ENCODE data around the gene SHKBP1. TPM values are rescaled to one million over a fixed set of nuclear protein-coding genes. Genes with fewer than 3 reads are reported as not detected.

Gene SHKBP1
- total RNA-seq, 1 donor from 2014 or later, result 56.3 TPM

DNA sequence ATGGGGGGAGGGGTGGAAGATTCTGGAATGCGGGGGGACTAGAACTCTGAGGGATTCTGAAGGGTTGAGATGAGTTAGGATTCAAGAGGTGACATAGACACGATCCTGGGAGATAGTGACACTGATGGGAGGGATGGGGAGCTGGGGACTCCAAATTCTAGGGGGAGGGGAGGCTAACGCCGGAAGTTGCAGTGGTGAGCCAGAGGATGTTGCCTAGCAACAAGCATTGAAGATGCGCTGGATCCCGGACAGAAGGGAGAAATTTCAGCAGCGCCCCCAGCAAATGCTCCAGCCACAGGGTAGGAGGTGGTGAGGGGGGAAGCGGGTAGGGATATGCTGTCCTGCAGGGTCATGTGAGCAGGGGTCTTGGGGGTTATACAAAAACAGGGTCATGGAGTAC is 17.6 kb downstream of the SHKBP1 start:
- H3K27me3 Mint-ChIP-seq (ENCODE audit: low read depth, unreplicated experiment), result peaks cover 17% of the 10 kb centered on the region
- Histone ChIP-seq H3K9ac (ENCODE audit: low read length) (no peak overlapping the region), H3K9me3 (ENCODE audit: insufficient read depth, low read depth, low read length) (no peaks in the 10 kb centered on the region), H3K27me3 (ENCODE audit: insufficient read depth, low read length) (no peaks in the 10 kb centered on the region), H3K4me3 (ENCODE audit: insufficient read depth, low read depth, low read length) (no peak overlapping the region), H3K36me3 (ENCODE audit: insufficient read depth, low read length) (no peaks in the 10 kb centered on the region), H3K4me2 (ENCODE audit: low read length) (peak overlapping the region; percentile 75), H4K20me1 (ENCODE audit: insufficient read depth, low read length) (peaks cover 5% of the 10 kb centered on the region), H3K79me2 (ENCODE audit: insufficient read depth, low read length) (no peaks in the 10 kb centered on the region), H2AFZ (ENCODE audit: low read depth, low read length) (peak overlapping the region; percentile 39), H3K4me1 (ENCODE audit: insufficient read depth, low read length) (peaks cover 21% of the 10 kb centered on the region), H3K27ac (ENCODE audit: low read depth, low read length) (peak overlapping the region; percentile 27)
- H3K4me1 Mint-ChIP-seq (ENCODE audit: low read depth, unreplicated experiment), result peaks cover 15% of the 10 kb centered on the region
- no peak for TF ChIP-seq EZH2 (IDR thresholded peaks at IDR 0.05; ENCODE audit: insufficient read depth, low read length)
- DNase-seq (ENCODE audit: low read depth) (no peak), FAIRE-seq (no peak)
- H3K9me3 Mint-ChIP-seq (ENCODE audit: unreplicated experiment), result no peaks in the 10 kb centered on the region
- H3K27ac Mint-ChIP-seq (ENCODE audit: unreplicated experiment), result peak overlapping the region; percentile 78
- peak overlapping the region; percentile 54 for H3K4me3 Mint-ChIP-seq (ENCODE audit: unreplicated experiment)
- H3K36me3 Mint-ChIP-seq (ENCODE audit: low read depth, unreplicated experiment), result peaks cover 4% of the 10 kb centered on the region

DNA sequence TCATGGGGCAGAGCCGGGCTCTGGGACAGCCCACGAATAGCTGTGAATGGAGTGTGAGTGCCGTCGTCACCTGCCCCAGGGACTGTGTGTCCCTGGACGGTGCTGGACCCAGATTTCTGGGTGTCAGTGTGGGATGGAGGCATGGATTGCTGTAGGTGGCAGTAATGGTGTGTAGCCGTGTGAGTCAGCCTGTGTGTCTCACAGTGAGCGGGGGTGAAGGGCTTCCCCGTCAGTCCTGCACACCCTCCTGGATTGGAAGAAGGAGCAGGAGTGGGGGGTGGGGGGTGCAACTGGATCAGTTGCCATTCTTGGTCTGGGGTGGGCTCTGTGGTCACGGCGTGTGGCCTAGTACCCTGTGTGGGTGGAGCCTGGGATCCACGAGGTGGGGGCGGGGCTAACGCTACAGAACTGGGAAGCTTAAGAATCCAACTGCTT is 18.0 kb downstream of the SHKBP1 start:
- H3K27me3 Mint-ChIP-seq (ENCODE audit: low read depth, unreplicated experiment), result peaks cover 20% of the 10 kb centered on the region
- Histone ChIP-seq H3K4me3 (ENCODE audit: insufficient read depth, low read depth, low read length) (no peak overlapping the region), H4K20me1 (ENCODE audit: insufficient read depth, low read length) (peaks cover 9% of the 10 kb centered on the region), H2AFZ (ENCODE audit: low read depth, low read length) (peak overlapping the region; percentile 39), H3K27ac (ENCODE audit: low read depth, low read length) (peak overlapping the region; percentile 27), H3K79me2 (ENCODE audit: insufficient read depth, low read length) (no peaks in the 10 kb centered on the region), H3K9ac (ENCODE audit: low read length) (peak overlapping the region; percentile 21), H3K27me3 (ENCODE audit: insufficient read depth, low read length) (no peaks in the 10 kb centered on the region), H3K4me1 (ENCODE audit: insufficient read depth, low read length) (peaks cover 21% of the 10 kb centered on the region), H3K9me3 (ENCODE audit: insufficient read depth, low read depth, low read length) (no peaks in the 10 kb centered on the region), H3K36me3 (ENCODE audit: insufficient read depth, low read length) (no peaks in the 10 kb centered on the region), H3K4me2 (ENCODE audit: low read length) (peak overlapping the region; percentile 75)
- FAIRE-seq (no peak), DNase-seq (ENCODE audit: low read depth) (peak; percentile 65)
- TF ChIP-seq, protein P1, sequence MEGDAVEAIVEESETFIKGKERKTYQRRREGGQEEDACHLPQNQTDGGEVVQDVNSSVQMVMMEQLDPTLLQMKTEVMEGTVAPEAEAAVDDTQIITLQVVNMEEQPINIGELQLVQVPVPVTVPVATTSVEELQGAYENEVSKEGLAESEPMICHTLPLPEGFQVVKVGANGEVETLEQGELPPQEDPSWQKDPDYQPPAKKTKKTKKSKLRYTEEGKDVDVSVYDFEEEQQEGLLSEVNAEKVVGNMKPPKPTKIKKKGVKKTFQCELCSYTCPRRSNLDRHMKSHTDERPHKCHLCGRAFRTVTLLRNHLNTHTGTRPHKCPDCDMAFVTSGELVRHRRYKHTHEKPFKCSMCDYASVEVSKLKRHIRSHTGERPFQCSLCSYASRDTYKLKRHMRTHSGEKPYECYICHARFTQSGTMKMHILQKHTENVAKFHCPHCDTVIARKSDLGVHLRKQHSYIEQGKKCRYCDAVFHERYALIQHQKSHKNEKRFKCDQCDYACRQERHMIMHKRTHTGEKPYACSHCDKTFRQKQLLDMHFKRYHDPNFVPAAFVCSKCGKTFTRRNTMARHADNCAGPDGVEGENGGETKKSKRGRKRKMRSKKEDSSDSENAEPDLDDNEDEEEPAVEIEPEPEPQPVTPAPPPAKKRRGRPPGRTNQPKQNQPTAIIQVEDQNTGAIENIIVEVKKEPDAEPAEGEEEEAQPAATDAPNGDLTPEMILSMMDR (IDR thresholded peaks at IDR 0.05; ENCODE audit: insufficient read depth, low read depth, low read length), result no peak
- TF ChIP-seq EZH2 (IDR thresholded peaks at IDR 0.05; ENCODE audit: insufficient read depth, low read length), result no peak
- peaks cover 17% of the 10 kb centered on the region for H3K4me1 Mint-ChIP-seq (ENCODE audit: low read depth, unreplicated experiment)
- H3K4me3 Mint-ChIP-seq (ENCODE audit: unreplicated experiment), result peak overlapping the region; percentile 54
- H3K27ac Mint-ChIP-seq (ENCODE audit: unreplicated experiment), result peak overlapping the region; percentile 78
- peaks cover 3% of the 10 kb centered on the region for H3K36me3 Mint-ChIP-seq (ENCODE audit: low read depth, unreplicated experiment)
- H3K9me3 Mint-ChIP-seq (ENCODE audit: unreplicated experiment), result no peaks in the 10 kb centered on the region

DNA sequence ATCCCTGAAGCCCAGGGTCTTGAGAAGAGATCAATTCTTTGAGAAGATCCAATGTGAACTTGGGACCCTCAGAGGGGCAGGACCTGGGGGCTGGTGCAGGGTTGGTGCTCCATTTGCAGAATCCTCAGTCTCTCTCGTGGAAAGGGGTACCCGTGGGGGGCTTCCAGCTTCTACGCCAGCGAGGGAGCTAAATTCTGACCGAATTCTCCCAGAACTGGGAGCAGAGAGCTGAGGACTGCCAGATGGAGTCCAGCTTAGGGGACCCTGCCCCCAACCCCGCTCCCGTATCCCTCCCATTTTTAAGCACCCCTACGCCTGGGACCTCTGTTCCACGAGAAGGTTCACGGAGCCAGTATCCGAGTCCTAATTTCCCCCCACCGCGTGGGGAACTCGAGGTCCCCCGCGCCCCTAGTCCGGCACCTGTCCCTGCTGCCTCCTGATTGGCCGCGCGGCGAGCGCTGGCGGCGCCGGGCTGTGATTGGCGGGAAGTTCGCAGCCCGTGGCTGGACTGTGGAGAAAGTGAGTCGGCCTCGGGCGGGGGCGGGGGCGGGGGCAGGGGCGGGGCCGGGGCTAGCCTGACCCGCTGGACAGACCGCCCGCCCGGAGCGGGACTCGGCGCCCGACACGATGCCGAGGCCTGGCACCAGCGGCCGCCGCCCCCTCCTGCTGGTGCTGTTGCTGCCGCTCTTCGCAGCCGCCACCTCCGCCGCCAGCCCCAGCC is 20.1 kb downstream of the SHKBP1 start:
- Mint-ChIP-seq H3K36me3 (ENCODE audit: low read depth, unreplicated experiment) (peaks cover 2% of the 10 kb centered on the region), H3K27me3 (ENCODE audit: low read depth, unreplicated experiment) (peaks cover 28% of the 10 kb centered on the region), H3K4me3 (ENCODE audit: unreplicated experiment) (no peak overlapping the region), H3K4me1 (ENCODE audit: low read depth, unreplicated experiment) (peaks cover 21% of the 10 kb centered on the region), H3K27ac (ENCODE audit: unreplicated experiment) (no peak overlapping the region), H3K9me3 (ENCODE audit: unreplicated experiment) (no peaks in the 10 kb centered on the region)
- H3K9ac ChIP-seq (ENCODE audit: low read length), result peak overlapping the region; percentile 80
- peak overlapping the region; percentile 27 for H3K27ac ChIP-seq (ENCODE audit: low read depth, low read length)
- no peak for TF ChIP-seq EZH2 (IDR thresholded peaks at IDR 0.05; ENCODE audit: insufficient read depth, low read length)
- TF ChIP-seq, protein P1 (IDR thresholded peaks at IDR 0.05; ENCODE audit: insufficient read depth, low read depth, low read length), result no peak
- H2AFZ ChIP-seq (ENCODE audit: low read depth, low read length), result peak overlapping the region; percentile 39
- no peak for FAIRE-seq
- H3K79me2 ChIP-seq (ENCODE audit: insufficient read depth, low read length), result no peaks in the 10 kb centered on the region
- peak overlapping the region; percentile 86 for H3K4me2 ChIP-seq (ENCODE audit: low read length)
- H3K4me1 ChIP-seq (ENCODE audit: insufficient read depth, low read length), result peaks cover 28% of the 10 kb centered on the region
- H3K27me3 ChIP-seq (ENCODE audit: insufficient read depth, low read length), result no peaks in the 10 kb centered on the region
- DNase-seq (ENCODE audit: low read depth), result no peak
- H3K4me3 ChIP-seq (ENCODE audit: insufficient read depth, low read depth, low read length), result peak overlapping the region; percentile 60
- H3K36me3 ChIP-seq (ENCODE audit: insufficient read depth, low read length), result no peaks in the 10 kb centered on the region
- H3K9me3 ChIP-seq (ENCODE audit: insufficient read depth, low read depth, low read length), result no peaks in the 10 kb centered on the region
- peaks cover 12% of the 10 kb centered on the region for H4K20me1 ChIP-seq (ENCODE audit: insufficient read depth, low read length)

Measured in astrocyte (in vitro differentiated cells and primary cell).